HEK293 (cell line): ENCODE data around the gene SLC25A1.
A peak's percentile ranks its signal among the peaks of the same experiment; 100 is the strongest.

Experiments used
- CTCF ChIA-PET: fragments of 350-600 bp; formaldehyde crosslinking; extraction: SDS; loops from one replicate; lab custom pipeline; 2021; ENCODE audit warnings: antibody characterized with exemption; lab: Yijun Ruan, JAX
- POLR2A ChIA-PET: fragments of 300-600 bp; formaldehyde crosslinking; extraction: SDS; loops from one replicate; lab custom pipeline; 2020; ENCODE audit warnings: antibody characterized with exemption, inconsistent platforms; lab: Yijun Ruan, JAX
- H3K27ac ChIP-seq: fragments of 200-500 bp; sonication (Bioruptor generic); 2 replicates; pipeline ENCODE4 v1.5.1; 2014; ENCODE audit warnings: low read depth, low read length, control low read depth, inconsistent platforms; ENCODE audit errors: extremely low read depth
- H3K36me3 ChIP-seq, 2 experiments: fragments of 200-500 bp in 1 of 2; sonication (Bioruptor generic) in 1 of 2; 1 replicate in 1 of 2; 2 replicates in 1 of 2; pipeline ENCODE4 v1.5.1; 2014 to 2017; ENCODE audit warnings: inconsistent platforms in 2 of 2, low read length in 2 of 2; ENCODE audit not compliant: control insufficient read depth in 2 of 2, insufficient read depth in 1 of 2
- H3K4me1 ChIP-seq: fragments of 200-500 bp; sonication (Bioruptor generic); 2 replicates; pipeline ENCODE4 v1.5.1; 2014; ENCODE audit warnings: mild to moderate bottlenecking, low read length, inconsistent platforms; ENCODE audit not compliant: control insufficient read depth, insufficient read depth
- H3K4me3 ChIP-seq: 2 replicates; pipeline ENCODE4 v1.5.1; 2011; ENCODE audit warnings: low read depth, mild to moderate bottlenecking, control low read depth, low read length, moderate library complexity
- H3K9me3 ChIP-seq: fragments of 200-500 bp; sonication (Bioruptor generic); 2 replicates; pipeline ENCODE4 v1.5.1; 2014; ENCODE audit warnings: low read depth, low read length, inconsistent platforms; ENCODE audit not compliant: control insufficient read depth, insufficient read depth
- CTCF ChIP-seq: fragments of 450-650 bp; formaldehyde crosslinking; IDR thresholded peaks from 2 replicates; pipeline ENCODE4 v1.5.1; 2016; ENCODE audit warnings: missing biosample characterization, missing genetic modification characterization
- FEZF1 ChIP-seq: fragments of 450-650 bp; formaldehyde crosslinking; IDR thresholded peaks from 2 replicates; pipeline ENCODE4 v1.5.1; 2016; ENCODE audit warnings: missing biosample characterization, missing genetic modification characterization
- GFI1B ChIP-seq: fragments of 450-650 bp; formaldehyde crosslinking; IDR thresholded peaks from 2 replicates; pipeline ENCODE4 v1.5.1; 2016; ENCODE audit warnings: missing biosample characterization, missing genetic modification characterization
- KLF17 ChIP-seq: fragments of 450-650 bp; formaldehyde crosslinking; IDR thresholded peaks from 2 replicates; pipeline ENCODE4 v1.5.1; 2016; ENCODE audit warnings: missing biosample characterization, missing genetic modification characterization
- KLF8 ChIP-seq: fragments of 450-650 bp; formaldehyde crosslinking; IDR thresholded peaks from 2 replicates; pipeline ENCODE4 v1.5.1; 2016; ENCODE audit warnings: missing biosample characterization, missing genetic modification characterization
- MEIS1 ChIP-seq: sonication (generic); formaldehyde crosslinking; IDR thresholded peaks from 2 replicates; pipeline ENCODE4 v1.8.1; 2022; ENCODE audit warnings: missing genetic modification reagents, mild to moderate bottlenecking, borderline replicate concordance
- OSR2 ChIP-seq: fragments of 450-650 bp; formaldehyde crosslinking; IDR thresholded peaks from 2 replicates; pipeline ENCODE4 v1.5.1; 2016; ENCODE audit warnings: missing biosample characterization, missing genetic modification characterization
- PRDM1 ChIP-seq: fragments of 450-650 bp; formaldehyde crosslinking; IDR thresholded peaks from 2 replicates; pipeline ENCODE4; 2016; ENCODE audit warnings: missing biosample characterization, missing genetic modification characterization
- SCRT1 ChIP-seq: fragments of 450-650 bp; formaldehyde crosslinking; IDR thresholded peaks from 2 replicates; pipeline ENCODE4 v1.5.1; 2016; ENCODE audit warnings: missing biosample characterization, missing genetic modification characterization, borderline replicate concordance
- SCRT2 ChIP-seq: fragments of 450-650 bp; formaldehyde crosslinking; IDR thresholded peaks from 2 replicates; pipeline ENCODE4 v1.5.1; 2016; ENCODE audit warnings: missing biosample characterization, missing genetic modification characterization
- YY2 ChIP-seq: fragments of 450-650 bp; formaldehyde crosslinking; IDR thresholded peaks from 2 replicates; pipeline ENCODE4 v1.5.1; 2016; ENCODE audit warnings: missing biosample characterization, missing genetic modification characterization
- ZBTB6 ChIP-seq: fragments of 450-650 bp; formaldehyde crosslinking; IDR thresholded peaks from 2 replicates; pipeline ENCODE4 v1.5.1; 2017; ENCODE audit warnings: missing biosample characterization, missing genetic modification characterization
- ZNF202 ChIP-seq: fragments of 450-650 bp; formaldehyde crosslinking; IDR thresholded peaks from 2 replicates; pipeline ENCODE4 v1.5.1; 2016; ENCODE audit warnings: missing biosample characterization, missing genetic modification characterization, borderline replicate concordance
- ZNF292 ChIP-seq: fragments of 450-650 bp; formaldehyde crosslinking; IDR thresholded peaks from 2 replicates; pipeline ENCODE4 v1.5.1; 2016; ENCODE audit warnings: low read depth, missing biosample characterization, missing genetic modification characterization, borderline replicate concordance
- ZNF398 ChIP-seq: fragments of 450-650 bp; formaldehyde crosslinking; IDR thresholded peaks from 2 replicates; pipeline ENCODE4 v1.5.1; 2017; ENCODE audit warnings: missing biosample characterization, missing genetic modification characterization
- ZNF416 ChIP-seq: fragments of 450-650 bp; formaldehyde crosslinking; IDR thresholded peaks from 2 replicates; pipeline ENCODE4 v1.5.1; 2016; ENCODE audit warnings: missing biosample characterization, missing genetic modification characterization
- ZNF426 ChIP-seq: fragments of 450-650 bp; formaldehyde crosslinking; IDR thresholded peaks from 2 replicates; pipeline ENCODE4 v1.5.1; 2017; ENCODE audit warnings: missing biosample characterization, missing genetic modification characterization, mild to moderate bottlenecking, inconsistent platforms, moderate library complexity
- ZNF473 ChIP-seq: fragments of 450-650 bp; formaldehyde crosslinking; IDR thresholded peaks from 2 replicates; pipeline ENCODE4 v1.5.1; 2017; ENCODE audit warnings: missing biosample characterization, missing genetic modification characterization
- ZNF521 ChIP-seq: fragments of 450-650 bp; formaldehyde crosslinking; IDR thresholded peaks from 2 replicates; pipeline ENCODE4 v1.5.1; 2017; ENCODE audit warnings: missing biosample characterization, mild to moderate bottlenecking, missing genetic modification characterization
- ZNF580 ChIP-seq: fragments of 450-650 bp; formaldehyde crosslinking; IDR thresholded peaks from 2 replicates; pipeline ENCODE4 v1.5.1; 2016; ENCODE audit warnings: missing biosample characterization, missing genetic modification characterization
- ZNF610 ChIP-seq: fragments of 450-650 bp; formaldehyde crosslinking; IDR thresholded peaks from 2 replicates; pipeline ENCODE4 v1.5.1; 2016; ENCODE audit warnings: missing biosample characterization, missing genetic modification characterization, borderline replicate concordance
- ZNF623 ChIP-seq: fragments of 450-650 bp; formaldehyde crosslinking; IDR thresholded peaks from 2 replicates; pipeline ENCODE4 v1.5.1; 2016; ENCODE audit warnings: missing biosample characterization, missing genetic modification characterization
- ZNF624 ChIP-seq: fragments of 450-650 bp; formaldehyde crosslinking; IDR thresholded peaks from 2 replicates; pipeline ENCODE4 v1.5.1; 2017; ENCODE audit warnings: missing biosample characterization, missing genetic modification characterization
- ZNF670 ChIP-seq: fragments of 450-650 bp; formaldehyde crosslinking; IDR thresholded peaks from 2 replicates; pipeline ENCODE4 v1.5.1; 2016; ENCODE audit warnings: missing biosample characterization, missing genetic modification characterization, low read depth
- ZNF776 ChIP-seq: fragments of 450-650 bp; formaldehyde crosslinking; IDR thresholded peaks from 2 replicates; pipeline ENCODE4 v1.5.0; 2017; ENCODE audit warnings: missing biosample characterization, missing genetic modification characterization, borderline replicate concordance
- ZSCAN30 ChIP-seq: fragments of 450-650 bp; IDR thresholded peaks from 2 replicates; pipeline ENCODE4 v1.5.1; 2018; ENCODE audit warnings: missing biosample characterization, mild to moderate bottlenecking, missing genetic modification characterization, moderate library complexity

Gene SLC25A1

GRCh38 chr22:19208287-19208847 is 29.8 kb upstream of the SLC25A1 start:
- Histone ChIP-seq H3K27ac (no peak overlapping the region), H3K9me3 (no peaks in the 10 kb centered on the region), H3K4me1 (no peaks in the 10 kb centered on the region), H3K36me3 (peaks cover 3 to 10% of the 10 kb centered on the region in 2 experiments; a peak in 2 of 3 replicates), H3K4me3 (no peak overlapping the region)
- TF ChIP-seq ZNF426, result no peak
- TF ChIP-seq ZBTB6, result no peak
- no peak for TF ChIP-seq FEZF1 (tag by site-specific recombination)
- no peak for TF ChIP-seq ZNF521 (tag by site-specific recombination)
- no peak for TF ChIP-seq ZNF292 (tag by site-specific recombination)
- no peak for TF ChIP-seq YY2 (tag by site-specific recombination)
- ChIA-PET POLR2A (no interaction called here), CTCF (interaction anchor here (0.6 to 1.3 kb wide), 3 partner anchors 30 to 220 kb away, joined by 3 to 4 read pairs (median 4); partner anchors contain the start of gene SLC25A1)

- POLR2A ChIA-PET, result no interaction called here
- Histone ChIP-seq H3K9me3 (no peaks in the 10 kb centered on the region), H3K4me3 (no peak overlapping the region), H3K27ac (no peak overlapping the region), H3K4me1 (no peaks in the 10 kb centered on the region), H3K36me3 (peaks cover 3 to 7% of the 10 kb centered on the region in 2 experiments; a peak in 2 of 3 replicates)
- CTCF ChIA-PET, result interaction anchor here (1.0 to 1.3 kb wide), 2 partner anchors 29 to 220 kb away, joined by 3 to 4 read pairs; partner anchors contain the start of gene SLC25A1
- TF ChIP-seq ZSCAN30 (tag by site-specific recombination) (no peak), ZNF776 (tag by site-specific recombination) (no peak)
These were observed 29.3 kb upstream of the SLC25A1 start for GRCh38 chr22:19207884-19208283.

GRCh38 chr22:19207401-19207808 is 28.9 kb upstream of the SLC25A1 start:
- H3K36me3 ChIP-seq, result peaks cover 3 to 7% of the 10 kb centered on the region in 2 experiments; a peak in 2 of 3 replicates
- no peak overlapping the region for H3K27ac ChIP-seq
- ChIA-PET CTCF (interaction anchor here (1.7 kb wide), 1 partner anchor 29 kb away, joined by 5 read pairs; the partner anchor contains the start of gene SLC25A1), POLR2A (no interaction called here)
- no peak for TF ChIP-seq GFI1B (tag by site-specific recombination)
- no peak for TF ChIP-seq CTCF (tag by site-specific recombination)
- TF ChIP-seq ZNF623 (tag by site-specific recombination), result no peak
- no peak for TF ChIP-seq ZNF416 (tag by site-specific recombination)
- TF ChIP-seq ZNF473 (tag by site-specific recombination), result no peak
- TF ChIP-seq ZNF624, result no peak
- no peak for TF ChIP-seq ZNF202 (tag by site-specific recombination)
- TF ChIP-seq KLF17, result no peak
- peak; percentile 50; the same call in 1 of the 2 replicates for TF ChIP-seq SCRT1
- TF ChIP-seq SCRT2, result peak; percentile 71
- TF ChIP-seq ZNF580 (tag by site-specific recombination), result no peak
- TF ChIP-seq ZNF398 (tag by site-specific recombination), result no peak
- no peak for TF ChIP-seq OSR2
- peak; percentile 91; the same call in 1 of the 2 replicates for TF ChIP-seq ZNF610 (tag by site-specific recombination)
- no peak for TF ChIP-seq ZNF670 (tag by site-specific recombination)
- no peak for TF ChIP-seq PRDM1 (tag by site-specific recombination)
- TF ChIP-seq KLF8, result no peak
- no peak for TF ChIP-seq MEIS1
- H3K9me3 ChIP-seq, result no peaks in the 10 kb centered on the region
- H3K4me3 ChIP-seq, result no peak overlapping the region
- no peaks in the 10 kb centered on the region for H3K4me1 ChIP-seq
